GM12892 (cell line): ENCODE measurements around the gene TMEM33.

Experiments
- POLR2A ChIP-seq: IDR thresholded peaks from 2 replicates; pipeline ENCODE4 v1.6.1; 2011; ENCODE audit warnings: low read depth, low read length, control low read depth
- POLR2AphosphoS5 ChIP-seq: IDR thresholded peaks from 2 replicates; pipeline ENCODE4 v1.6.1; 2011; ENCODE audit warnings: low read depth, low read length, control low read depth

DNA sequence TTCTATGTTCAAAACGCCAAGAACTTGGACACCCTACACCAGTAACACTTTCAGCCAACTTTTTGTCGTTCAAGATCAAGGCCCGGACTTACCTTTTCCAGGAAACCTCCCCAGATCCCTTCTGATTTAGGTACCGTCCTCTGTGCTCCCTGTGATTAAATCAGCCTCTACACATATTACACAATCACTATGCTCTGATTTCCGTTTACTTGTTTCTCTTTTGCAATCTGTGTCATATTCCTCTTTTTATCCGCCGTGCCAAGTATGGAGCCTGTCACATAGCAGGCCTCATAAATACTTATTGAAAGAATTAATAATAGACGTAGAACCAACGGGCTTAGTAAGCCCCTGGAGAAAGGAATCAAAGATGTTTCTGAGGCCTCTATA is 722 bp upstream of the TMEM33 start:
- no peak for TF ChIP-seq POLR2A
- TF ChIP-seq POLR2AphosphoS5 = no peak
